Trophoblast cell (in vitro differentiated cells and primary cell): ENCODE results near the gene TPI1. TPM values are rescaled to one million over a fixed set of nuclear protein-coding genes. Genes with fewer than 3 reads are reported as not detected.
A peak's percentile ranks its signal among the peaks of the same experiment; 100 is the strongest.

Source experiments
- DNase-seq, 2 donors: peaks; one replicate each; pipeline ENCODE4 v3.0.0-alpha.2; 2016
- H2AFZ ChIP-seq: 2 replicates; pipeline ENCODE4 v1.6.1; 2013; ENCODE audit warnings: low read length, moderate library complexity, mild to moderate bottlenecking; ENCODE audit not compliant: insufficient read depth, poor library complexity
- H2AK5ac ChIP-seq: 2 replicates; pipeline ENCODE4 v1.6.1; 2013; ENCODE audit warnings: mild to moderate bottlenecking, low read length
- H2BK120ac ChIP-seq: 2 replicates; pipeline ENCODE4 v1.6.1; 2013; ENCODE audit warnings: low read length, mild to moderate bottlenecking, moderate library complexity; ENCODE audit not compliant: insufficient read depth, poor library complexity
- H2BK12ac ChIP-seq: 2 replicates; pipeline ENCODE4 v1.6.1; 2013; ENCODE audit warnings: mild to moderate bottlenecking, low read length, moderate library complexity
- H2BK5ac ChIP-seq: 2 replicates; pipeline ENCODE4 v1.6.1; 2013; ENCODE audit warnings: low read length, low read depth, moderate library complexity, mild to moderate bottlenecking; ENCODE audit not compliant: poor library complexity
- H3K14ac ChIP-seq: 2 replicates; pipeline ENCODE4 v1.6.1; 2013; ENCODE audit warnings: mild to moderate bottlenecking, low read length
- H3K18ac ChIP-seq: 2 replicates; pipeline ENCODE4 v1.6.1; 2013; ENCODE audit warnings: mild to moderate bottlenecking, low read length
- H3K23ac ChIP-seq: 2 replicates; pipeline ENCODE4 v1.6.1; 2013; ENCODE audit warnings: low read length
- H3K27ac ChIP-seq: 2 replicates; pipeline ENCODE4 v1.5.1; 2013; ENCODE audit warnings: low read depth, mild to moderate bottlenecking, inconsistent platforms, low read length, moderate library complexity
- H3K27me3 ChIP-seq: 2 replicates; pipeline ENCODE4 v1.6.1; 2013; ENCODE audit warnings: inconsistent platforms, mild to moderate bottlenecking, low read length, moderate library complexity; ENCODE audit not compliant: insufficient read depth
- H3K36me3 ChIP-seq, 2 experiments: 1 replicate in 1 of 2; 2 replicates in 1 of 2; pipeline ENCODE4 v1.6.1; 2013; ENCODE audit warnings: low read length in 2 of 2, mild to moderate bottlenecking in 2 of 2, moderate library complexity in 1 of 2; ENCODE audit not compliant: insufficient read depth in 2 of 2, control insufficient read depth in 1 of 2
- H3K4ac ChIP-seq: 2 replicates; pipeline ENCODE4 v1.6.1; 2013; ENCODE audit warnings: low read depth, mild to moderate bottlenecking, low read length, moderate library complexity
- H3K4me1 ChIP-seq, 2 experiments: 1 replicate in 1 of 2; 2 replicates in 1 of 2; pipeline ENCODE4 v1.6.1; 2013; ENCODE audit warnings: low read length in 2 of 2, mild to moderate bottlenecking in 2 of 2, moderate library complexity in 1 of 2; ENCODE audit not compliant: insufficient read depth in 2 of 2, control insufficient read depth in 1 of 2
- H3K4me2 ChIP-seq: 2 replicates; pipeline ENCODE4 v1.6.1; 2013; ENCODE audit warnings: inconsistent platforms, mild to moderate bottlenecking, low read length, moderate library complexity
- H3K4me3 ChIP-seq: 2 replicates; pipeline ENCODE4 v1.5.1; 2013; ENCODE audit warnings: mild to moderate bottlenecking, low read depth, low read length, inconsistent platforms
- H3K79me1 ChIP-seq: one replicate; pipeline ENCODE4 v1.6.1; 2013; ENCODE audit warnings: low read length
- H3K79me2 ChIP-seq: 2 replicates; pipeline ENCODE4 v1.6.1; 2013; ENCODE audit warnings: low read length, mild to moderate bottlenecking; ENCODE audit not compliant: control insufficient read depth, insufficient read depth, poor library complexity
- H3K9ac ChIP-seq: 2 replicates; pipeline ENCODE4 v1.6.1; 2013; ENCODE audit warnings: mild to moderate bottlenecking, low read length
- H3K9me3 ChIP-seq: 2 replicates; pipeline ENCODE4 v1.6.1; 2013; ENCODE audit warnings: low read depth, mild to moderate bottlenecking, control low read depth, inconsistent platforms, low read length; ENCODE audit not compliant: insufficient read depth
- H4K12ac ChIP-seq: 2 replicates; pipeline ENCODE4 v1.6.1; 2013; ENCODE audit warnings: low read depth, mild to moderate bottlenecking, low read length, moderate library complexity
- H4K8ac ChIP-seq: 2 replicates; pipeline ENCODE4 v1.6.1; 2013; ENCODE audit warnings: low read depth, mild to moderate bottlenecking, low read length, moderate library complexity
- H4K91ac ChIP-seq: one replicate; pipeline ENCODE4 v1.6.1; 2013; ENCODE audit warnings: low read depth, mild to moderate bottlenecking, low read length, moderate library complexity
- WGBS: extraction: QIAGEN DNeasy Blood & Tissue Kit; methylation state at CpG from one replicate; pipeline ENCODE4 v1.1.7; 2013; ENCODE audit warnings: missing lambda C conversion rate; ENCODE audit not compliant: insufficient read length, insufficient coverage; ENCODE audit errors: extremely low coverage; 5-methylcytosine and 5-hydroxymethylcytosine counted together
- polyA plus RNA-seq: library from polyadenylated mRNA; stranded (reverse); fragments of 200-250 nt; gene quantifications from 2 replicates; pipeline ENCODE4 v1.2.3, GENCODE V29; 2013

The TPI1 gene
- 787 and 806 TPM in 2 replicates for polyA plus RNA-seq

- Histone ChIP-seq H3K4me1 (peaks cover 17 to 23% of the 10 kb centered on the region in 2 experiments), H2BK12ac (no peak within 1 kb of the TSS), H4K91ac (peak within 1 kb of the TSS; percentile 92), H4K8ac (peak within 1 kb of the TSS; percentile 80), H2BK120ac (peak within 1 kb of the TSS; percentile 48), H3K79me2 (peaks cover 16% of the 10 kb centered on the region), H3K9ac (peak within 1 kb of the TSS; percentile 83), H3K79me1 (peaks cover 11% of the 10 kb centered on the region), H3K14ac (peak within 1 kb of the TSS; percentile 99), H3K18ac (peak within 1 kb of the TSS; percentile 99), H3K27me3 (no peaks in the 10 kb centered on the region), H3K9me3 (peaks cover 3% of the 10 kb centered on the region), H2AK5ac (peak within 1 kb of the TSS; percentile 88), H4K12ac (peak within 1 kb of the TSS; percentile 61), H3K4me2 (peak within 1 kb of the TSS; percentile 89), H3K4ac (peak within 1 kb of the TSS; percentile 93), H3K27ac (peak within 1 kb of the TSS; percentile 50), H3K4me3 (peak within 1 kb of the TSS; percentile 97), H3K36me3 (peaks cover 55 to 60% of the 10 kb centered on the region in 2 experiments), H2AFZ (peak within 1 kb of the TSS; percentile 20), H2BK5ac (peak within 1 kb of the TSS; percentile 63), H3K23ac (peak within 1 kb of the TSS; percentile 24)
- DNase-seq: peak; percentile 65 to 84
- no CpG with 5 or more reads among the region's 86 CpGs for WGBS
These were observed at the start of gene TPI1 for GRCh38 chr12:6867413-6868210. TSS of gene TPI1 (plus strand) at chr12:6867531. CDS start at chr12:6867567, 36 bp downstream.

GRCh38 chr12:6817662-6818157 lies 49.6 kb upstream of the TPI1 start:
- no peak overlapping the region for H2AK5ac ChIP-seq
- no peak overlapping the region for H2BK12ac ChIP-seq
- no peak overlapping the region for H3K9ac ChIP-seq
- no peak overlapping the region for H2BK120ac ChIP-seq
- H2AFZ ChIP-seq: no peak overlapping the region
- H3K36me3 ChIP-seq: no peaks in the 10 kb centered on the region
- H2BK5ac ChIP-seq: no peak overlapping the region
- H3K9me3 ChIP-seq: peaks cover 5% of the 10 kb centered on the region
- peaks cover 5% of the 10 kb centered on the region for H3K79me1 ChIP-seq
- no peaks in the 10 kb centered on the region for H3K79me2 ChIP-seq
- H3K27me3 ChIP-seq: no peaks in the 10 kb centered on the region
- no peak overlapping the region for H4K12ac ChIP-seq
- no peak overlapping the region for H4K91ac ChIP-seq
- no peak overlapping the region for H4K8ac ChIP-seq
- H3K23ac ChIP-seq: no peak overlapping the region
- peak overlapping the region; percentile 41 for H3K4me3 ChIP-seq
- no peak overlapping the region for H3K18ac ChIP-seq
- 100% methylated on average over 7 of the region's 20 CpGs for WGBS
- no peak overlapping the region for H3K27ac ChIP-seq
- H3K14ac ChIP-seq: no peak overlapping the region
- H3K4ac ChIP-seq: no peak overlapping the region
- DNase-seq: no peak
- peaks cover 10 to 13% of the 10 kb centered on the region in 2 experiments for H3K4me1 ChIP-seq
- no peak overlapping the region for H3K4me2 ChIP-seq

- peaks cover 12 to 17% of the 10 kb centered on the region in 2 experiments for H3K4me1 ChIP-seq
- H2BK12ac ChIP-seq: no peak overlapping the region
- no CpG with 5 or more reads among the region's 10 CpGs for WGBS
- no peak overlapping the region for H4K8ac ChIP-seq
- no peak overlapping the region for H2BK5ac ChIP-seq
- DNase-seq: no peak
- H3K4ac ChIP-seq: no peak overlapping the region
- H3K14ac ChIP-seq: no peak overlapping the region
- no peak overlapping the region for H2AK5ac ChIP-seq
- no peak overlapping the region for H2AFZ ChIP-seq
- peaks cover 5% of the 10 kb centered on the region for H3K79me1 ChIP-seq
- no peak overlapping the region for H4K91ac ChIP-seq
- no peak overlapping the region for H3K23ac ChIP-seq
- H3K9ac ChIP-seq: no peak overlapping the region
- peaks cover 5% of the 10 kb centered on the region for H3K9me3 ChIP-seq
- no peak overlapping the region for H3K4me2 ChIP-seq
- no peaks in the 10 kb centered on the region for H3K79me2 ChIP-seq
- no peaks in the 10 kb centered on the region for H3K27me3 ChIP-seq
- no peak overlapping the region for H3K18ac ChIP-seq
- H3K27ac ChIP-seq: no peak overlapping the region
- no peak overlapping the region for H2BK120ac ChIP-seq
- no peaks in the 10 kb centered on the region for H3K36me3 ChIP-seq
- no peak overlapping the region for H4K12ac ChIP-seq
- no peak overlapping the region for H3K4me3 ChIP-seq
These were observed 49.1 kb upstream of the TPI1 start for GRCh38 chr12:6818222-6818621.

- no peak overlapping the region for H3K27ac ChIP-seq
- DNase-seq: no peak
- no peak overlapping the region for H4K8ac ChIP-seq
- H2AK5ac ChIP-seq: no peak overlapping the region
- H2BK5ac ChIP-seq: no peak overlapping the region
- peaks cover 5% of the 10 kb centered on the region for H3K9me3 ChIP-seq
- H3K18ac ChIP-seq: no peak overlapping the region
- H3K4me1 ChIP-seq: peaks cover 12 to 21% of the 10 kb centered on the region in 2 experiments
- no peak overlapping the region for H2AFZ ChIP-seq
- H3K4me2 ChIP-seq: no peak overlapping the region
- peaks cover 5% of the 10 kb centered on the region for H3K79me1 ChIP-seq
- H4K91ac ChIP-seq: no peak overlapping the region
- H3K36me3 ChIP-seq: no peaks in the 10 kb centered on the region
- no peak overlapping the region for H3K14ac ChIP-seq
- no peak overlapping the region for H3K9ac ChIP-seq
- H2BK120ac ChIP-seq: no peak overlapping the region
- H3K79me2 ChIP-seq: no peaks in the 10 kb centered on the region
- no peak overlapping the region for H3K23ac ChIP-seq
- H4K12ac ChIP-seq: no peak overlapping the region
- H3K4ac ChIP-seq: no peak overlapping the region
- H2BK12ac ChIP-seq: no peak overlapping the region
- no peaks in the 10 kb centered on the region for H3K27me3 ChIP-seq
- H3K4me3 ChIP-seq: no peak overlapping the region
- WGBS: no CpG with 5 or more reads among the region's 5 CpGs
These were observed 48.7 kb upstream of the TPI1 start for GRCh38 chr12:6818645-6819044.
